ENCODE data around the gene NAALADL2.

Gene NAALADL2

DNA sequence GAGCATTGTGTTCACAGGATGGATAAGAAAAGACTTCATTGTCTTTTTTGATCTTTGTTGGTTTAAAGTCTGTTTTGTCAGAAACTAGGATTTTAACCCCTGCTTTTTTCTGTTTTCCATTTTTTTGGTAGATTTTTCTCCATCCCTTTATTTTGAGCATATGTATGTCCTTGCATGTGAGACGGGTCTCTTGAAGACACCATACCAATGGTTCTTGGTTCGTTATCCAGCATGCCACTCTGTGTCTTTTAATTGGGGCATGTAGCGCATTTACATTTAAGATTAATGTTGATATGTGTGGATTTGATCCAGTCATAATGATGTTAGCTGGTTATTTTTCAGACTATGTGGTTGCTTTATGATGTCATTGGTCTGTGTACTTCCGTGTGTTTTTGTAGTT lies 687.0 kb downstream of the NAALADL2 start:
- in situ Hi-C loops (cut with HindIII; ENCODE audit: low pct_unique_long_range_greater_than_20kb, low sequenced_read_pairs) = no loop called here
- TF ChIP-seq JUND (IDR thresholded peaks at IDR 0.05; ENCODE audit: low read depth) = no peak
- DNase-seq (ENCODE audit: low read depth in 1 of 2, low spot score in 1 of 2) = no peak

DNA sequence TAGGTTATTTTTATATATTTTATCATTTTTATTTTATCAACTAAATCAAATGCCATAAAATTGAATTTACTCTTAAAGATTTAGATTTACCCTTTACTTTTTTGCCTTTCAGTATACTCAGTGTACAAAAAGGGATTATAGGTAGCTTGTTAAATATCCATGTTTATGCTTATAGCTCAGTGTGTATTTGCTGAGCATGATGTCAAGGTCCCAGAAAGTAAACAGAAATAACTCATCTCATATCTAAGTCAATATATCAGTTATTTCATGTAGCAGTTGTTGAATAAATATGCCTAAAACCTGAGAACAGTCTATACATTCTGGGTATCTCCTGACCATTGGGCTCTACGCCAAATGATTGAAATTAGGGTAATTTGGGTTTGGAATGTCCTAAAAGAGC lies 693.8 kb downstream of the NAALADL2 start:
- in situ Hi-C loops (cut with HindIII; ENCODE audit: low pct_unique_long_range_greater_than_20kb, low sequenced_read_pairs) = no loop called here
- no peak for DNase-seq (ENCODE audit: low read depth in 1 of 2, low spot score in 1 of 2)
- no peak for TF ChIP-seq JUND (IDR thresholded peaks at IDR 0.05; ENCODE audit: low read depth)

DNA sequence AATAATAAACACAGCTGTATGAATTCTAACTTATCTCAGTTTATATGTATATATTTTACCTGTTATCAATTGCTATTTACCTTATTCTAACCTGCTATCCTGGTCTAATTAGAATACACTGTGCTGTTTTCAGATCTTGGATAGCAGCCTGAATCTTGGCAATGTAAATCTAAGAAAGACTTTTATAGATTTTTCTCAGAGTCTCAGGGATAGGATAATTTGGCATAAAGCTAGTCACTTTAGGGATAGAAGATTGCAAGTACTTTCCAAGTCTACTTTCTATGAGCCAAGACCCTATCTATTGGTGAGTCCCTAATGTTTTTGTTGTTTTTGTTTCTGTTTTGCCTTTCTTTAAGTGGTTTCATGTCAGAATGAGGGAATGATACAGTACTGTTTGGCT lies 695.7 kb downstream of the NAALADL2 start:
- in situ Hi-C loops (cut with HindIII; ENCODE audit: low pct_unique_long_range_greater_than_20kb, low sequenced_read_pairs) = no loop called here
- DNase-seq (ENCODE audit: low read depth in 1 of 2, low spot score in 1 of 2) = no peak
- no peak for TF ChIP-seq JUND (IDR thresholded peaks at IDR 0.05; ENCODE audit: low read depth)

DNA sequence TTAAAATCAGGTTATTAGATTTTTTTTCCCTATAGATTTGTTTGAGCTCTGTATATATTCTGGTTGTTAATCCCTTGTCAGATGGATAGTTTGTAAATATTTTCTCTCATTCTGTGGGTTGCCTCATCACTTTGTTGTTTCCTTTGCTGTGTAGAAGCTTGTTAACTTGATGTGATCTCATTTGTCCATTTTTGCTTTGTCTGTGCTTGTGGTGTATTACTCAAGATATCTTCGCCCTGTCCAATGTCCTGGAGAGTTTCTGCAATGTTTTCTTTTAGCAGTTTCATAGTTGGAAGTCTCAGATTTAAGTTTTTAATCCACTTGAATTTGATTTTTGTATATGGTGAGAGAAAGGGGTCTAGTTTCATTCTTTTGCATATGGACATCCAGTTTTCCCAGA lies 699.1 kb downstream of the NAALADL2 start:
- no peak for TF ChIP-seq JUND (IDR thresholded peaks at IDR 0.05; ENCODE audit: low read depth)
- DNase-seq (ENCODE audit: low read depth in 1 of 2, low spot score in 1 of 2) = no peak
- in situ Hi-C loops (cut with HindIII; ENCODE audit: low pct_unique_long_range_greater_than_20kb, low sequenced_read_pairs) = no loop called here

DNA sequence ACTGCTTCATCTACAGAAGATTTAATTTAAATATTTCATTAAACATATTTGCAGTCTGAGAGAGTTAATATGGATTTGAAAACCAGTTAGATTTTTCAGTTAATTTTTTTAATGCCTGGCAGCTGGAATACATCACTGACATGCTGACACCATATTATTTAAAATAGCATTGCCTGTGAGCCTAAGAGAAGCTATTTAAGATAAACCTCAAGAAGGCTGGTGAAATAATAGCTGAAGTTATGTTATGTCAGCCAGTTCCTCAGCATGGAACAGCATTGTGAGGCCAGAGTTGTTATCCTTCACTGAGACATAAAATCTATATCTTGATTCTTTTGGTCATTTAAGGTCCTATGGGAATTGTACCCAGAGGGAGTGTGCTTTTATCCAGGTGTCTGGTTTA lies 705.2 kb downstream of the NAALADL2 start:
- in situ Hi-C loops (cut with HindIII; ENCODE audit: low pct_unique_long_range_greater_than_20kb, low sequenced_read_pairs) = no loop called here
- DNase-seq (ENCODE audit: low read depth in 1 of 2, low spot score in 1 of 2) = no peak
- no peak for TF ChIP-seq JUND (IDR thresholded peaks at IDR 0.05; ENCODE audit: low read depth)

DNA sequence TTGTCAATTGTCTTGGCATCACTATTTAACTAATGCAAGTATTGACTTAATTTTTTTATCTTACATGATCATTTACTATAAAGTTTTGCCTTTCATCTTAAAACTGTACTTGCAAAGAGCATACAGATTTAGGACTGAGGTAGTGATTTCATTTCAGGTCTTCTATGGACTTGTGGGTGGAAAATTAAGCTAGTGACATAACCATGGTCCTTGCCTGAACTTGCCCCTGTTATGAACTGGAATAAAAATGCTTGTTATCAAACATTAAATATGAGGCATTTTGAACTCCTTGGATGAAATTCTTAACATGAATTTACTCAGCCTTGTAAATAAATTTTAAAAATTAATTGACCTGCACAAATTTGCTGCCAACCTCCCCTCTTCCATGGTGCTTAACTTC lies 712.0 kb downstream of the NAALADL2 start:
- DNase-seq (ENCODE audit: low read depth in 1 of 2, low spot score in 1 of 2) = no peak
- in situ Hi-C loops (cut with HindIII; ENCODE audit: low pct_unique_long_range_greater_than_20kb, low sequenced_read_pairs) = no loop called here
- TF ChIP-seq JUND (IDR thresholded peaks at IDR 0.05; ENCODE audit: low read depth) = no peak

DNA sequence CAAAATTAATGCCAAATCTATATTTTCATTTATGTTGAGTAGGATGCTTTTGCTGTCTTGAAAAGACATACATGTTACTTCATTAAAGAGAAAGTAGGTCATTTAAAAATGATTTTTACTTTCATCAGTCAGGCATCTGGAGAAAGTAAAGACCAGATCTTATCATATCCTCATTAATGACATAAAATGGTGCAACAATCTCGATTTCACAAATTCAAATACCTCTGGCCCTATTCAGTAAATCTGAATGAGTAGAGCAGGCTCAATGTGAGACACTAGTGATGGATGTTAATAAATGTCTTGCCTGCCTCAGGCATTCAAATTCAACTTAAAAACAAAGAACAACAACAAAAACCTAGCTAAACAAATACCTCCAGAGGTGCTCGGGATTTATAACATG lies 714.1 kb downstream of the NAALADL2 start:
- DNase-seq (ENCODE audit: low read depth in 1 of 2, low spot score in 1 of 2) = no peak
- in situ Hi-C loops (cut with HindIII; ENCODE audit: low pct_unique_long_range_greater_than_20kb, low sequenced_read_pairs) = no loop called here

DNA sequence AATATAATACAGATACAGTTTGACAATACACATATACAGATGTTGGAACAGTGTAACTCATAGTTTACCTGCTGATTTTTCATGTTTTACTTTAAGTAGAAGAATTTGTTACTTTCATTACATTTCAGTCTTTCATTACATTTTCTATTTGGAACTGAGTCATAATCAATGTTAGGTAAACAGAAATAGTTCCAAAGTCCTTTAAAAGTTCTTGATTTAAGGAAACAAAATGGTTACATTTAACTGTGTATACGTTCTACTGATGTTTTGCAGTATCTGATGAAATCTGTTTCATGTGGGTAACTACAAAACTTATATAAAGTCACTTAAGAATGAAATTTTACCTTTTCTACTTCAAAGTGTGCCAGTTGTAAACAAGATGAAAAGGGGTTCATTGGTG lies 721.2 kb downstream of the NAALADL2 start:
- in situ Hi-C loops (cut with HindIII; ENCODE audit: low pct_unique_long_range_greater_than_20kb, low sequenced_read_pairs) = no loop called here
- TF ChIP-seq JUND (IDR thresholded peaks at IDR 0.05; ENCODE audit: low read depth) = no peak

More for the DNA sequence above, 714.1 kb downstream of the NAALADL2 start:
- no peak for TF ChIP-seq JUND (IDR thresholded peaks at IDR 0.05; ENCODE audit: low read depth)

DNA sequence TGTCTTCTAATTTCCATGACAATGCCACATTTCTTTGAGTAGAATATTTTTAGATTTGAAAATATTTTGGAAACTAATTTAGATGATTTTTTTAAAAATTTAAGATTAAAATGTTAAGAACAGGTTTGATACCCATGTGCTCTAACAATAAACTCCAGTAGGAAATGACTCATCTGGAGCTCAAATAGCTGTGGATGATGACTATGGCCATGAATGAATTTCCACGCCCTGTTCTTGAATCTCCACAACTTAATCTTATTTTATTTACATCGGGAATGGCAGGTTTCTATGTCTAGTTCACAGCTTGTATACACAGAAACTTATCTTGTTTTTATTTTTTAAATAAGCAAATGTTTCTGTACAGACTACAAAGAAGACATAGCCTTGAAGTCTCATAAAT lies 726.8 kb downstream of the NAALADL2 start:
- in situ Hi-C loops (cut with HindIII; ENCODE audit: low pct_unique_long_range_greater_than_20kb, low sequenced_read_pairs) = no loop called here
- TF ChIP-seq JUND (IDR thresholded peaks at IDR 0.05; ENCODE audit: low read depth) = no peak
- DNase-seq (ENCODE audit: low read depth in 1 of 2, low spot score in 1 of 2) = no peak

More for the DNA sequence above, 721.2 kb downstream of the NAALADL2 start:
- no peak for DNase-seq (ENCODE audit: low read depth in 1 of 2, low spot score in 1 of 2)

DNA sequence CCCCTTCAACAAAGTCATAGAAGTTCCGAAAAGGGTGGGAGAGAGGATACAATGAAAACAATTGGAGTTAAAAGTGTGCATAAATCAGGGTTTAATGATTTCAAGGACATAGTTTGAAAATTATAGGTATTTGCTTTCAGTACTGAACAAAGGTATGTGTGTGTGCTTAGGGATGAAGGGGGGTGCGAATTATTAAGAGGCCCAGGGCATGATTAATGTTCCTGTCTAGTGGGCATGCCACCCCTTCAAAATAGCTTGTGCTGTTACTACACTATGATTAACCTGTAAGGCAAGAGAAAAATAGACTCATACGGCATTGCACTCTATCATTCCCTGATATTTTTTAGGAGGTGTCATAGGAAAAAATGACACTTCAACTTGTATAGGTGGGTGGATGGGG lies 731.6 kb downstream of the NAALADL2 start:
- TF ChIP-seq JUND (IDR thresholded peaks at IDR 0.05; ENCODE audit: low read depth) = no peak
- in situ Hi-C loops (cut with HindIII; ENCODE audit: low pct_unique_long_range_greater_than_20kb, low sequenced_read_pairs) = no loop called here

DNA sequence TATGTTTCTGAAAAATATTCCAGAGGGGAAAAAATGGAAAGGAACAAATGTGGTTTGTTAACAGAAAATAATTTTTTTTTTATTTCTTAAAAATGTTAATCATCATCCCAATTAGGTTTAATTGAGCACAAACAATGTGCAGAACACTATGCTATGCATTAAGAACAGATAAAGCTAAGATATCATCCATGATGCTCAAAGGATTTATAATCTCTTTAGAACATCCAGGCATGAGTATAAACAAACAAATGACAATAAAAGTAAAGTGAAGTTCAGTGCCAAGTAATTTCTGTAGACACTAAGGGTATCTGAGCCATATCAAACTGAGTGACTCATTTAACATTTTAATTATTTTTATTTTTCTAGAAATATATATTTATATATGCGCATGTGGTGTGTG lies 732.2 kb downstream of the NAALADL2 start:
- in situ Hi-C loops (cut with HindIII; ENCODE audit: low pct_unique_long_range_greater_than_20kb, low sequenced_read_pairs) = no loop called here
- DNase-seq (ENCODE audit: low read depth in 1 of 2, low spot score in 1 of 2) = no peak
- no peak for TF ChIP-seq JUND (IDR thresholded peaks at IDR 0.05; ENCODE audit: low read depth)

More for the DNA sequence above, 731.6 kb downstream of the NAALADL2 start:
- DNase-seq (ENCODE audit: low read depth in 1 of 2, low spot score in 1 of 2) = no peak

DNA sequence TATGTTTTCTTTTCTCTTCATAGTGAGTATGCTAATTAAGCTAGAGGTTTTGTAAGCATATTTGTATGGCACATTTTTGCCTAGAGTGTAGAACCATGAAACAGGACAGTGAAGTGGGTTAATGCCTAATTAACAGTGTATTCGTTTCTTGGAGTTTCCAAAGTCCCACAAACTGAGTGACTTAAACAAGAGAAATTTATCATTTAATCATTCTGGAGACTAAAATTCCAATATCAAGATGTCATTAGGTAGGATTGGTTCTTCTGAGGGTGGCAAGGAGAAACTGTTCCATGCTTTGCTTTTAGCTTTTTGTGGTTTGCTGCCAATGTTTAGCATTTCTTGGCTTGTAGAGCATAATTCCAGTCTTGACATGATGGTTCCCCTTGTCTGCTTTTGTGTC lies 734.2 kb downstream of the NAALADL2 start:
- in situ Hi-C loops (cut with HindIII; ENCODE audit: low pct_unique_long_range_greater_than_20kb, low sequenced_read_pairs) = no loop called here

DNA sequence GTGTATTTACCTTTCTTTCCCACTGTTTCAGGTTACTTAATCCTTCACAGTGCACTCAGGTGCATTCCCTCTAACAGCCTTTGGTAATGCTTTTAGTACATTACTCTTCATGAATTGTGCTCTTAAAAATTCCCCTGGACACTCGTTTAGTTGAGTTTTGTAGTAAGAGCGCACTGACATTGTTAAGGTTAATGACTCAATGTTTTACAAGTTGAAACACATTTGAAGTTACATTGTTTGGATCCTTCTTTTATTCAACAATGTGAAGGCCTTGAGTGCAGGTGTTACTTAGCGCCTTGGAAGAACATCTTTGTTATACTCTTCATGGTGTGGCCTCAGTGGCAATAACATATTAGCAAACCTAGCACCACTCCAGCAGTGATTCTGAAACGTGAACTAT lies 739.6 kb downstream of the NAALADL2 start:
- no peak for TF ChIP-seq JUND (IDR thresholded peaks at IDR 0.05; ENCODE audit: low read depth)
- in situ Hi-C loops (cut with HindIII; ENCODE audit: low pct_unique_long_range_greater_than_20kb, low sequenced_read_pairs) = no loop called here
- DNase-seq (ENCODE audit: low read depth in 1 of 2, low spot score in 1 of 2) = no peak

More for the DNA sequence above, 734.2 kb downstream of the NAALADL2 start:
- no peak for TF ChIP-seq JUND (IDR thresholded peaks at IDR 0.05; ENCODE audit: low read depth)
- no peak for DNase-seq (ENCODE audit: low read depth in 1 of 2, low spot score in 1 of 2)

DNA sequence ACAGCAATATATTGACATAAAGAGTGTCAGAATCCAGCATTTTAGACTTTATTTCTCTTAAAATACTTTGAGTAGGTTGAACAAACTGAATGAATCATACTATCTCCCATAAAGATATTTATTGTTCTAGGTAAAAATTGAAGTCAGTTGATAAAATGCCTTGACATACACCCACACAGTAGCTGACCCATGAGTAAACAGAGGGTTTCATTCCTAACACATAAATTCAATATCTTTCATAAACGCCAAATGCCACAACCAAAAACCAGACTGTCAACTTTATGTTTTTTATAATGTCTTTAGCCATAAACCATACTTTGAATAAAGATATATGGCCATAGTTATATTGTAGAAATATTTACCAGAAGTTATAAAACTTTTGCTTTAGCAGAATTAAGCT lies 742.4 kb downstream of the NAALADL2 start:
- no peak for TF ChIP-seq JUND (IDR thresholded peaks at IDR 0.05; ENCODE audit: low read depth)
- in situ Hi-C loops (cut with HindIII; ENCODE audit: low pct_unique_long_range_greater_than_20kb, low sequenced_read_pairs) = no loop called here

More for the DNA sequence above, 742.4 kb downstream of the NAALADL2 start:
- no peak for DNase-seq (ENCODE audit: low read depth in 1 of 2, low spot score in 1 of 2)
